HG02840 (cell line): ENCODE measurements around the gene GLOD4.
"Not testable (repeated sequence)": the region's sequence is repeated elsewhere in the genome, so short reads cannot be mapped to it uniquely, and the experiment has no call there.

Experiments
- ATAC-seq: cut with Tn5 transposase; IDR thresholded peaks from one replicate; pipeline ENCODE4 v1.9.1; 2021; ENCODE audit warnings: mild to moderate bottlenecking, moderate library complexity, moderate number of reproducible peaks; ENCODE audit not compliant: unreplicated experiment, low FRiP score

GLOD4 gene

GRCh38 chr17:802901-803881, 21.1 kb upstream of the GLOD4 start:
- no peak for ATAC-seq

- ATAC-seq: no peak
Observed at GRCh38 chr17:802481-802880, 20.4 kb upstream of the GLOD4 start.

GRCh38 chr17:801660-802059, 19.6 kb upstream of the GLOD4 start:
- ATAC-seq: no peak

- no peak for ATAC-seq
Observed at GRCh38 chr17:800446-801242, 18.6 kb upstream of the GLOD4 start.

GRCh38 chr17:799261-799660, 17.2 kb upstream of the GLOD4 start:
- ATAC-seq: no peak

GRCh38 chr17:798246-798645, 16.2 kb upstream of the GLOD4 start:
- ATAC-seq: no peak

GRCh38 chr17:797236-797840, 15.3 kb upstream of the GLOD4 start:
- ATAC-seq: no peak

GRCh38 chr17:796609-797008, 14.5 kb upstream of the GLOD4 start:
- no peak for ATAC-seq

GRCh38 chr17:795721-796120, 13.6 kb upstream of the GLOD4 start:
- ATAC-seq: no peak

- ATAC-seq: no peak
Observed at GRCh38 chr17:795276-795675, 13.2 kb upstream of the GLOD4 start.

- ATAC-seq: no peak
Observed at GRCh38 chr17:794876-795275, 12.8 kb upstream of the GLOD4 start.

- ATAC-seq: no peak
Observed at GRCh38 chr17:792277-792676, 10.2 kb upstream of the GLOD4 start.

GRCh38 chr17:791829-792228, 9.7 kb upstream of the GLOD4 start:
- ATAC-seq: no peak

- not testable (repeated sequence) for ATAC-seq
Observed at GRCh38 chr17:790874-791247, 8.8 kb upstream of the GLOD4 start.

- not testable (repeated sequence) for ATAC-seq
Observed at GRCh38 chr17:789931-790873, 8.1 kb upstream of the GLOD4 start.

GRCh38 chr17:789160-789840, 7.2 kb upstream of the GLOD4 start:
- ATAC-seq: no peak

GRCh38 chr17:788551-788950, 6.5 kb upstream of the GLOD4 start:
- ATAC-seq: no peak

GRCh38 chr17:787641-788221, 5.7 kb upstream of the GLOD4 start:
- ATAC-seq: no peak

- ATAC-seq: not testable (repeated sequence)
Observed at GRCh38 chr17:785901-786300, 3.8 kb upstream of the GLOD4 start.
